HG02678 (cell line): ENCODE measurements around the gene MRPL4.

Experiments used
- ATAC-seq: cut with Tn5 transposase; IDR thresholded peaks from one replicate; pipeline ENCODE4 v1.9.1; 2021; ENCODE audit warnings: mild to moderate bottlenecking, moderate library complexity; ENCODE audit not compliant: unreplicated experiment

The MRPL4 gene

GRCh38 chr19:10251792-10252694 is at the start of gene MRPL4:
MRPL4 (plus strand) TSS chr19:10252214; CDS start chr19:10252254, 40 bp downstream.
- peak; percentile 91 for ATAC-seq

- ATAC-seq = no peak
Observed at GRCh38 chr19:10203686-10204085, 48.3 kb upstream of the MRPL4 start.

DNA sequence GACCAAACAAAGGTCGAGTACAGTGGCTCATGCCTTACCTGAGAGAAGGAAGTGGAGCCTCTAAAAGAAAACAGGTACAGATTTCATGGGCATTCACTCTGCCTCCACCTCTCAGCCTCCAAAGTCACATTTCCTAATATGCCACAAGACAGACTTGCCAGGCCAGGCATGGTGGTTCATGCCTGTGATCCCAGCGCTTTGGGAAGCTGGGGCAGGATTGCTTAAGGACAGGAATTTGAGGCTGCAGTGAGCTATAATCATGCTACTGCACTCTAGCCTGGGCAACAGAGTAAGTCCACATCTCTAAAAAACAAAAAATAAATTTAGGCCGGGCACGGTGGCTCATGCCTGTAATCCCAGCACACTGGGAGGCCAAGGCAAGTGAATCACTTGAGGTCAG is 46.4 kb upstream of the MRPL4 start:
- no peak for ATAC-seq

- ATAC-seq = no peak
Observed at GRCh38 chr19:10206226-10206885, 45.7 kb upstream of the MRPL4 start.

- no peak for ATAC-seq
Observed at GRCh38 chr19:10207026-10207425, 45.0 kb upstream of the MRPL4 start.

GRCh38 chr19:10209315-10209714 is 42.7 kb upstream of the MRPL4 start:
- no peak for ATAC-seq

- no peak for ATAC-seq
Observed at GRCh38 chr19:10211061-10211460, 41.0 kb upstream of the MRPL4 start.

DNA sequence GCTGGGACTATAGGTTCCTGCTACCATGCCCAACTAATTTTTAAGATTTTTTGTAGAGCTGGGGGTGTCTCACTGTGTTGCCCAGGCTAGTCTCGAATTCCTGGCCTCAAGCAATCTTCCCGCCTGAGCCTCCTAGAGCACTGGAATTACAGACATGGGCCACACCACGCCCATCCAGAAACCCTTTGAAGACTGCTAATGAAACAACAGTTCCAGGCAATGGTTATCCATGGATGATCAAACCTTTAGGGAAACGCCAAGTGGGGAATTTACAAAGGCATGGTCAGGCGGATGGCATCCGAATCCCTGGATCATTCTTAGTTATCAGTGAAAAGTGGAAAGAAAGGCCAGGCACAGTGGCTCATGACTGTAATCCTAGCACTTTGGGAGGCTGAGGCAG is 40.3 kb upstream of the MRPL4 start:
- ATAC-seq = no peak

- ATAC-seq = no peak
Observed at GRCh38 chr19:10214784-10215183, 37.2 kb upstream of the MRPL4 start.

- ATAC-seq = no peak
Observed at GRCh38 chr19:10217085-10217484, 34.9 kb upstream of the MRPL4 start.

DNA sequence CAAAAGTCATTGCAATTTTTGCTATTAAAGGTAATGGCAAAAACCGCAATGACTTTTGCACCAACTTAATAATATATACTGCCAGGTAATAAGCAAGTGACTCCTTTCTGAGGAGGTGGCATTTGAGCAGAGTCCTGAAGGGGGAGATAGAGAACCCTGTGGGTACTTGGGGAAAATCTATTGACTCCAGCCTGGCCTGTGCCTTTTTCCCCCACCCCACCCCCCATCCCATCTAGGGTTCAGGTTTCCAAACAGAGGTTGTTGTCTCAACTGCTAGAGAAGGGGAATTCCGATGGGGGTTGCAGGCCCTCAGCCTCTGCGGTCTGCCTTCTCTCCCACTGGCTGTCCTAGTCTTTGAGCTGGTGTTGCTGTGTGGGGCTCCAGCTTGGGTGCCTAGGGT is 32.3 kb upstream of the MRPL4 start:
- no peak for ATAC-seq

DNA sequence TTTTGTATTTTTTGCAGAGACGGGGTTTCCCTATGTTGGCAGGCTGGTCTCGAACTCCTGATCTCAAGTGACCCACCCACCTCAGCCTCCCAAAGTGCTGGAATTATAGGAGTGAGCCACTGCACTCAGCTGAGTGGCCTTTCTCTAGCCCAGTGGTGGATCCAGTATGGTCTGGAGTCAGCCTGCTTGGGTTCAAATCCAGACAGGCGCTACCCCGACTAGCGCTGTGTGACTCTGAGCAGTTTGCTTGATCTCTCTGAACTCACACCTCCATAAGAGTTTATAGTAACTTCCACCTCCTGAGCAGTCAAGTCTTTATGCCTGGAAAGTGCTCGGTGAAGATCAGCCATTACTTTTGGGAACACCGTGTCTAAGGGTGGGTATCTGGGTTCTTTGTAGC is 31.3 kb upstream of the MRPL4 start:
- no peak for ATAC-seq

DNA sequence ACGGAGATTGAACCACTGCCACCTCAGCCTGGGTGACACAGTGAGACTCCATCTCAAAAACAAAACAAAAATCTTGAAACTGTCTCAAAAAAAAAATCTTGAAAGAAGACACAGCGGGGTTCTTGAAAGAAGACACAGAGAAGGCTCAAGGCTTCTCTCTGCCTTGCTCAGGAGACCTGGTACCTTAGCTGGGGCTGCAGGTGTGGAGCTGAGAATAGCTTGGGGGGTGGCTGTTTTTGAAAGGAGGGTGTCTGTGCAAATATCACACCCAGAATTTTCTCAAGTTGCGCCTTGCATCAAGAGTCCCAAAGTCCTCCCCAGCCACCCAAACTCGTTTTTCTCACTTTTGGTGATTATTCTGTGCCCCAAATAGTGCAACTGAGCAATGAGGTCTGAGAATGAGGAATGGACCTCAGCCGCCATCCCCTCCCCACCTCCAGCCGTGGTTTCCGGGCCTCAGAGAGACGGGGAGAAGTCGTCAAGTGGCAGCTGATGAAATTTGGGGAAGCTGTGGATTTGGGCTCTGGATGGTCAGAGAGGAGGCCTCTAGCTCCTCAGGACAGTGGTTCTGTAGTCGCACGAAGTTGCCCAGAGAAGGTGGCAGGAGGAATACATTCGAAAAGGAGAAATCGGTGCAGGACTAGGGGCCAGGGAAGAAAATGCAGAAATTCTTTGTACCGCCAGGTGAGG is 29.7 kb upstream of the MRPL4 start:
- ATAC-seq = no peak

DNA sequence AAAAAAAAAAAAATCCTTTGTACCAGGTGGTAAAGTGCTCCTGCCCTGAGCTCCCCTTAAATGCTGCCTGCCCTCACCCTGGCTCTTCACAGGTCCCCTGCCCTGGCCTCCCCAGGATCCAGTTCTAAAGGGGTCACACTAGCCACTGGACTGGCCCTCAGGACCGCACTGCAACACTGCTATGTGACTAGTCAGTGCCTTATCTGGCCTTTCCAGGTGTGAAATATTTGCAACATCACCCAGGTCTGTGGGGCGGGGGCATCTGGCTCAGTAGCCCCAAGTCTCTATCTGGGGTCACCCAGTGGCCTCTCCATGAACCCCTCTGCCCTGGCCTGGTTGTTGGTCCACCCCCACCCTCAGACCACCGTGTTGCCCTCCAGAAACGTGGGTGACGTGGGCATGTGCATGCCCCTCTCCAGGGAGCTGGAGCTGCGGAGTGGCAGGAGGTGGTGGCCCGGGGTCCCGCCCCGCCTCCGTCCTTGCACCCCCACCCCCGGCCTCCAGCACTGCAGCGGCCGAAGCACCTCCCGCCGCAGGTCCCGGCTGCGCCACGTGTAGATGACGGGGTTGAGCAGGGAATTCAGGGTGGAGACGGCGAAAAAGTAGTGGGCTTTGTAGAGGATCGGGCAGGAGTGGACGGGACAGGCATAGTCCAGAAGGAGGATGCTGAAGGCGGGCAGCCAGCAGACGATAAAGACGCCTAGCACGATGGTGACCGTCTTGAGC is 28.4 kb upstream of the MRPL4 start:
- no peak for ATAC-seq

- ATAC-seq = no peak
Observed at GRCh38 chr19:10224337-10224736, 27.7 kb upstream of the MRPL4 start.

- no peak for ATAC-seq
Observed at GRCh38 chr19:10226021-10226375, 26.0 kb upstream of the MRPL4 start.

- no peak for ATAC-seq
Observed at GRCh38 chr19:10226376-10227025, 25.5 kb upstream of the MRPL4 start.

- ATAC-seq = no peak
Observed at GRCh38 chr19:10227026-10227971, 24.7 kb upstream of the MRPL4 start.

- no peak for ATAC-seq
Observed at GRCh38 chr19:10228393-10228792, 23.6 kb upstream of the MRPL4 start.
